Kidney (tissue), 22 donors: Measurements from ENCODE around the gene RAE1. TPM values are rescaled to one million over a fixed set of nuclear protein-coding genes. Genes with fewer than 3 reads are reported as not detected.
A peak's percentile ranks its signal among the peaks of the same experiment; 100 is the strongest.

ENCODE experiments used
- DNase-seq, 5 donors: peaks; one replicate each; pipeline ENCODE4 v3.0.0-alpha.2; 2013 to 2020
- FAIRE-seq: peaks from 2 replicates; lab custom pipeline; 2012; peaks lifted over from hg19 to GRCh38; lab: Jason Lieb, UNC
- H3K27ac ChIP-seq, 2 donors: one replicate each; pipeline ENCODE4 v1.7.0; 2013; ENCODE audit warnings: low read depth in 2 of 2, low read length in 2 of 2, inconsistent platforms in 1 of 2
- H3K27me3 ChIP-seq: one replicate; pipeline ENCODE4 v1.7.1; 2013; ENCODE audit warnings: low read length, inconsistent platforms; ENCODE audit not compliant: control insufficient read depth, insufficient read depth
- H3K36me3 ChIP-seq, 3 donors: one replicate each; pipeline versions ENCODE4 v1.7.0 to v1.7.1; 2013; ENCODE audit warnings: low read length in 3 of 3, control low read depth in 1 of 3, inconsistent platforms in 1 of 3; ENCODE audit not compliant: insufficient read depth in 3 of 3, control insufficient read depth in 2 of 3
- H3K4me1 ChIP-seq, 3 donors: one replicate each; pipeline versions ENCODE4 v1.7.0 to v1.7.1; 2013; ENCODE audit warnings: low read length in 3 of 3, inconsistent platforms in 1 of 3, low read depth in 1 of 3; ENCODE audit not compliant: control insufficient read depth in 2 of 3, insufficient read depth in 2 of 3
- H3K4me3 ChIP-seq, 3 donors: one replicate each; pipeline versions ENCODE4 v1.7.0 to v1.8.1; 2013; ENCODE audit warnings: low read length in 3 of 3, control low read depth in 1 of 3, inconsistent platforms in 1 of 3
- H3K9ac ChIP-seq, 3 donors: one replicate each; pipeline versions ENCODE4 v1.7.0 to v1.7.1; 2013; ENCODE audit warnings: low read length in 3 of 3, control low read depth in 1 of 3, inconsistent platforms in 1 of 3
- H3K9me3 ChIP-seq, 3 donors: one replicate each; pipeline versions ENCODE4 v1.7.0 to v1.7.1; 2013; ENCODE audit warnings: low read length in 3 of 3, control low read depth in 1 of 3, inconsistent platforms in 1 of 3; ENCODE audit not compliant: control insufficient read depth in 2 of 3, insufficient read depth in 1 of 3
- intact Hi-C: fragments of 100-400 bp; cut with DNase I; formaldehyde crosslinking; loops from one replicate; pipeline ENCODE4 v1.11.1; 2022
- long read RNA-seq, 10 donors: library from polyadenylated mRNA in 1 of 10; unstranded in 1 of 10; transcript quantifications; one replicate each; pipeline ENCODE4 v2.0.0 and lab custom pipeline, GENCODE V29; 2021 to 2026
- polyA plus RNA-seq: library from polyadenylated mRNA; stranded (reverse); fragments of 350-450 nt; fragmentation: Illumina TruSeq; extraction: RNeasy Lipid Tissue Mini Kit (QIAGEN cat#74804); gene quantifications from one replicate; pipeline ENCODE4 v1.2.3, GENCODE V29; 2014; ENCODE audit warnings: low read depth, low replicate concordance; ENCODE audit not compliant: insufficient read depth
- total RNA-seq: library from RNA; stranded (reverse); fragmentation: NEBNext Ultra II Directional; extraction: Animal tissue kit (Norgen Biotek cat#: 25700); gene quantifications from one replicate; pipeline ENCODE4 v1.2.1, GENCODE V29; 2021
- TF ChIP-seq, protein P1 (sequence below): IDR thresholded peaks from 3 replicates; pipeline ENCODE4 v1.5.1; 2012; ENCODE audit warnings: mild to moderate bottlenecking, moderate library complexity, borderline replicate concordance; ENCODE audit not compliant: insufficient read depth; ENCODE audit errors: extremely low read depth
- donor health status: control.
- donor health status: control.
- donor health status: control.
- donor health status: control.
- donor health status: control.
- donor health status: DM: yes; HTN: yes; CAD: no.
- donor health status: Normal renal cell carcinoma (clear cell type).

The RAE1 gene, protein sequence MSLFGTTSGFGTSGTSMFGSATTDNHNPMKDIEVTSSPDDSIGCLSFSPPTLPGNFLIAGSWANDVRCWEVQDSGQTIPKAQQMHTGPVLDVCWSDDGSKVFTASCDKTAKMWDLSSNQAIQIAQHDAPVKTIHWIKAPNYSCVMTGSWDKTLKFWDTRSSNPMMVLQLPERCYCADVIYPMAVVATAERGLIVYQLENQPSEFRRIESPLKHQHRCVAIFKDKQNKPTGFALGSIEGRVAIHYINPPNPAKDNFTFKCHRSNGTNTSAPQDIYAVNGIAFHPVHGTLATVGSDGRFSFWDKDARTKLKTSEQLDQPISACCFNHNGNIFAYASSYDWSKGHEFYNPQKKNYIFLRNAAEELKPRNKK
- total RNA-seq (19.5 TPM), polyA plus RNA-seq (26.3 TPM)
- long read RNA-seq, donor 1, transcript RAE1-203 (12 exons, 2,639 nt) = major isoform, 12 of 15 reads
- long read RNA-seq, donor 1, partial matches to known transcripts = 0 of 15 reads
- long read RNA-seq, donor 1, other reads (novel, unspliced or antisense) = 0 of 15 reads
- long read RNA-seq, donor 2, transcript RAE1-203 (12 exons, 2,639 nt) = major isoform, 16 of 34 reads
- long read RNA-seq, donor 2, partial matches to known transcripts = 15 of 34 reads
- long read RNA-seq, donor 2, other reads (novel, unspliced or antisense) = 0 of 34 reads
- long read RNA-seq, donor 3, transcript RAE1-203 (12 exons, 2,639 nt) = major isoform, 22 of 30 reads
- long read RNA-seq, donor 3, partial matches to known transcripts = 5 of 30 reads
- long read RNA-seq, donor 3, other reads (novel, unspliced or antisense) = 0 of 30 reads
- long read RNA-seq, donor 4, transcript RAE1-203 (12 exons, 2,639 nt) = major isoform, 14 of 16 reads
- long read RNA-seq, donor 4, partial matches to known transcripts = 0 of 16 reads
- long read RNA-seq, donor 4, other reads (novel, unspliced or antisense) = 0 of 16 reads
- long read RNA-seq, donor 5, partial matches to known transcripts = 0 of 2 reads
- long read RNA-seq, donor 5, other reads (novel, unspliced or antisense) = 0 of 2 reads
- long read RNA-seq, donor 6, transcript RAE1-203 (12 exons, 2,639 nt) = major isoform, 7 of 10 reads
- long read RNA-seq, donor 6, partial matches to known transcripts = 0 of 10 reads
- long read RNA-seq, donor 6, other reads (novel, unspliced or antisense) = 0 of 10 reads
- long read RNA-seq, donor 7, transcript RAE1-203 (12 exons, 2,639 nt) = major isoform, 23 of 29 reads
- long read RNA-seq, donor 7, partial matches to known transcripts = 1 of 29 reads
- long read RNA-seq, donor 7, other reads (novel, unspliced or antisense) = 4 of 29 reads
- long read RNA-seq, donor 8, transcript RAE1-203 (12 exons, 2,639 nt) = major isoform, 8 of 26 reads
- long read RNA-seq, donor 8, partial matches to known transcripts = 17 of 26 reads
- long read RNA-seq, donor 8, other reads (novel, unspliced or antisense) = 0 of 26 reads
- long read RNA-seq, donor 9, transcript RAE1-203 (12 exons, 2,639 nt) = major isoform, 6 of 9 reads
- long read RNA-seq, donor 9, partial matches to known transcripts = 0 of 9 reads
- long read RNA-seq, donor 9, other reads (novel, unspliced or antisense) = 0 of 9 reads
- long read RNA-seq, donor 10, transcript RAE1-203 (12 exons, 2,639 nt) = major isoform, 8 of 9 reads
- long read RNA-seq, donor 10, partial matches to known transcripts = 0 of 9 reads
- long read RNA-seq, donor 10, other reads (novel, unspliced or antisense) = 0 of 9 reads

DNA sequence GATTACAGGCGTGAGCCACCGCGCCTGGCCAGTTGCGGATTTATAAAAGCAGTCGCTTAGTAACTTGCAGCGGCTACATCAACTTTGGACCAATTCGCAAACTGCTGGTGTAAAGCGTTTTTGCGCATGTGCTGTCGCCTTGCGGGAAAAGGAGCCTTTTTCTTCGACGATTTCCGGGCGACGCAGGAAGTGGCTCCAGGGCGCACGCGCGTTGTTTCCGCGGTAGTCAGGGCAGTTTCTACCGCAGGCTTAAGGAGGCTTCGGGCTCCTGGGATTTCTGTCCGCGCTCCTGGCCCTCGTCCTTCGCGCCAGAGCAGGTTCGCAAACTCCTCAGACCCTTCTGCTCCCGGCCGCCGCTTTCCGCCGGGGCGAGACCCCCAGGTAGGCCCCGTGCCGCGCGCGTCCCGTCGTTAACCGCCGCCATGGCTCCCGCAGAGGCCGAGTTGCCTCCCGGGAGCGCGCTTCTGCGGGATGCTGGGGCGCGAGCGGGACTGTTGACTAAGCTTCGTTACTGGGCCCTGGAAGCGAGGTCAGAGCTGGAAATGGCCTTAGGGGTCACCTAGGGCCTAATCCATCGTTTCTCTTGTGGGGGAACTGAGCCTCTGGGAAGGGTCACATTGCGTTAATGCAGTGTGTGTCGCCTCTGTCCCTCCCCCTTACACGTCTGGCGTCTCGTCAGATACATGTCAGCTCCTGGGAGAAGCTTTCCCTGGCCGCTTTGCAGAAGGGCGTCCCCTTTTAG lies at the start of gene RAE1:
Gene RAE1 (plus strand): TSS at position 214 of the 742 bp plus-strand sequence. CDS start 2,784 bp downstream, outside the sequence.
- peak within 1 kb of the TSS; percentile 27 to 96 (median 90) for H3K9ac ChIP-seq
- DNase-seq = peak; percentile 93 to 98 (median 95)
- intact Hi-C loops = no loop called here
- peaks cover 0 to 7% (median 4%) of the 10 kb centered on the region in 3 donors for H3K4me1 ChIP-seq
- no peaks in the 10 kb centered on the region for H3K27me3 ChIP-seq
- TF ChIP-seq, protein P1, sequence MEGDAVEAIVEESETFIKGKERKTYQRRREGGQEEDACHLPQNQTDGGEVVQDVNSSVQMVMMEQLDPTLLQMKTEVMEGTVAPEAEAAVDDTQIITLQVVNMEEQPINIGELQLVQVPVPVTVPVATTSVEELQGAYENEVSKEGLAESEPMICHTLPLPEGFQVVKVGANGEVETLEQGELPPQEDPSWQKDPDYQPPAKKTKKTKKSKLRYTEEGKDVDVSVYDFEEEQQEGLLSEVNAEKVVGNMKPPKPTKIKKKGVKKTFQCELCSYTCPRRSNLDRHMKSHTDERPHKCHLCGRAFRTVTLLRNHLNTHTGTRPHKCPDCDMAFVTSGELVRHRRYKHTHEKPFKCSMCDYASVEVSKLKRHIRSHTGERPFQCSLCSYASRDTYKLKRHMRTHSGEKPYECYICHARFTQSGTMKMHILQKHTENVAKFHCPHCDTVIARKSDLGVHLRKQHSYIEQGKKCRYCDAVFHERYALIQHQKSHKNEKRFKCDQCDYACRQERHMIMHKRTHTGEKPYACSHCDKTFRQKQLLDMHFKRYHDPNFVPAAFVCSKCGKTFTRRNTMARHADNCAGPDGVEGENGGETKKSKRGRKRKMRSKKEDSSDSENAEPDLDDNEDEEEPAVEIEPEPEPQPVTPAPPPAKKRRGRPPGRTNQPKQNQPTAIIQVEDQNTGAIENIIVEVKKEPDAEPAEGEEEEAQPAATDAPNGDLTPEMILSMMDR = no peak
- H3K9me3 ChIP-seq = no peaks in the 10 kb centered on the region
- no peak for FAIRE-seq
- H3K4me3 ChIP-seq = peak within 1 kb of the TSS; percentile 90 to 96 (median 96)
- peak within 1 kb of the TSS in 1 of 2 donors; percentile 84 for H3K27ac ChIP-seq
- H3K36me3 ChIP-seq = peaks cover 8 to 18% (median 13%) of the 10 kb centered on the region in 3 donors

- DNase-seq (no peak), FAIRE-seq (no peak)
- Histone ChIP-seq H3K27ac (no peak overlapping the region), H3K9me3 (no peaks in the 10 kb centered on the region), H3K4me3 (no peak overlapping the region), H3K4me1 (no peaks in the 10 kb centered on the region), H3K27me3 (no peaks in the 10 kb centered on the region), H3K36me3 (no peaks in the 10 kb centered on the region), H3K9ac (no peak overlapping the region)
- intact Hi-C loops = no loop called here
- TF ChIP-seq, protein P1 = no peak
Measured at GRCh38 chr20:57306747-57307146, 44.3 kb upstream of the RAE1 start.
